ENCODE measurements around the gene RNF25. TPM values are rescaled to one million over a fixed set of nuclear protein-coding genes. Genes with fewer than 3 reads are reported as not detected.

The RNF25 gene
- total and polyA plus RNA-seq, 2 of the 8 experiments (the other 6 are each of a cell fraction or from before 2014, with no cell fraction given) = 19.6 to 29.6 TPM

GRCh38 chr2:218721488-218721887 is 49.7 kb upstream of the RNF25 start:
- FAIRE-seq (no peak), DNase-seq (ENCODE audit: low read depth in 1 of 2, low spot score in 2 of 2) (no peak)
- Histone ChIP-seq H3K18ac (ENCODE audit: extremely low read depth, low read length) (no peak overlapping the region), H3K4me3 (ENCODE audit: extremely low read depth in 1 of 4, insufficient read depth in 2 of 4, low read depth in 3 of 4, low read length in 4 of 4) (no peak overlapping the region), H4K5ac (ENCODE audit: insufficient read length, low read depth, low read length) (no peak overlapping the region), H3K27me3 (replicated peaks in 1 of 4; ENCODE audit: control insufficient read depth in 3 of 4, extremely low read depth in 1 of 4, insufficient read depth in 3 of 4, low read length in 3 of 4) (no peaks in the 10 kb centered on the region), H3K9ac (replicated peaks in 1 of 4; ENCODE audit: extremely low read depth in 1 of 4, low read depth in 3 of 4, low read length in 3 of 4) (no peak overlapping the region), H3K4me2 (ENCODE audit: insufficient read depth in 1 of 2, low read depth in 2 of 2, low read length in 2 of 2) (no peak overlapping the region; a peak in 1 of 4 replicates), H3K56ac (replicated peaks; ENCODE audit: insufficient read length, low read depth, low read length) (no peak overlapping the region), H4K20me1 (replicated peaks in 1 of 2; ENCODE audit: control insufficient read depth in 1 of 2, insufficient read depth in 2 of 2, low read length in 2 of 2) (peaks cover 3 to 6% of the 10 kb centered on the region in 2 experiments), H2BK12ac (ENCODE audit: low read depth, low read length) (no peak overlapping the region), H2BK5ac (ENCODE audit: low read depth, low read length) (no peak overlapping the region), H3K9me3 (ENCODE audit: insufficient read depth in 2 of 2, low read depth in 1 of 2, low read length in 1 of 2) (no peaks in the 10 kb centered on the region), H4K8ac (ENCODE audit: extremely low read depth, insufficient read depth, low read length) (no peak overlapping the region), H2BK15ac (ENCODE audit: low read length) (no peak overlapping the region), H3K23ac (ENCODE audit: insufficient read length) (no peak overlapping the region), H2AFZ (ENCODE audit: low read length) (no peak overlapping the region), H3K27ac (ENCODE audit: low read depth, low read length) (no peak overlapping the region), H3K4me1 (replicated peaks in 1 of 4; ENCODE audit: control insufficient read depth in 3 of 4, insufficient read depth in 4 of 4, low read length in 3 of 4) (peaks cover 0 to 15% (median 3%) of the 10 kb centered on the region in 4 experiments; a peak in 3 of 7 replicates), H3K79me1 (ENCODE audit: low read depth, low read length) (peaks cover 2% of the 10 kb centered on the region; the same call in 1 of the 2 replicates), H2BK120ac (replicated peaks; ENCODE audit: low read depth, low read length) (no peak overlapping the region), H3K36me3 (ENCODE audit: control insufficient read depth in 2 of 4, insufficient read depth in 4 of 4, low read length in 3 of 4) (peaks cover 0 to 3% (median 0%) of the 10 kb centered on the region in 4 experiments; a peak in 1 of 8 replicates), H4K91ac (replicated peaks; ENCODE audit: insufficient read length, low read length) (no peak overlapping the region), H2BK20ac (ENCODE audit: low read length) (no peak overlapping the region), H3K79me2 (ENCODE audit: control insufficient read depth in 1 of 2, insufficient read depth in 2 of 2, low read length in 2 of 2) (peaks cover 11 to 89% of the 10 kb centered on the region in 2 experiments), H2AK5ac (ENCODE audit: low read depth, low read length) (no peak overlapping the region), H3K4ac (replicated peaks; ENCODE audit: insufficient read length, low read depth, low read length) (no peak overlapping the region), H3K14ac (ENCODE audit: insufficient read length) (no peak overlapping the region), H3K23me2 (ENCODE audit: low read depth, low read length) (no peaks in the 10 kb centered on the region)
- CTCF ChIA-PET (ENCODE audit: partially characterized antibody) = interaction anchor here (1.0 to 3.4 kb wide), 9 partner anchors 9 to 127 kb away, joined by 3 to 25 read pairs (median 8); partner anchors contain the start of gene TTLL4
- POLR2A ChIA-PET (ENCODE audit: partially characterized antibody) = interaction anchor here (0.6 to 1.7 kb wide), 3 partner anchors 13 to 60 kb away, joined by 4 to 5 read pairs (median 4); partner anchors contain the start of gene CYP27A1

Data from H1 (cell line).